ENCODE data around the gene AKT1. TPM values are rescaled to one million over a fixed set of nuclear protein-coding genes. Genes with fewer than 3 reads are reported as not detected.

Gene AKT1
- total and polyA plus RNA-seq, 7 donors, result 86.2 to 180 (median 116) TPM

GRCh38 chr14:104801520-104802393 is 6.2 kb upstream of the AKT1 start:
- Histone ChIP-seq H3K36me3 (no peaks in the 10 kb centered on the region), H3K27me3 (no peaks in the 10 kb centered on the region), H3K4me1 (peaks cover 0 to 62% (median 43%) of the 10 kb centered on the region in 4 donors), H3K9me3 (no peaks in the 10 kb centered on the region), H3K4me3 (peak overlapping the region; percentile 53 to 69 (median 64)), H3K27ac (peak overlapping the region; percentile 87 to 100 (median 98))
- TF ChIP-seq POLR2A (IDR thresholded peaks at IDR 0.05) (no peak), EP300 (IDR thresholded peaks at IDR 0.05) (no peak), POLR2AphosphoS5 (IDR thresholded peaks at IDR 0.05) (no peak), CTCF (IDR thresholded peaks at IDR 0.05) (no peak)
- WGBS, 2 donors, result 73 to 82% methylated on average over 45 of the region's 45 CpGs
- DNase-seq, result no peak
- intact Hi-C loops (cut with DNase I), result no loop called here

- TF ChIP-seq CTCF (IDR thresholded peaks at IDR 0.05) (no peak), POLR2A (IDR thresholded peaks at IDR 0.05) (no peak), POLR2AphosphoS5 (IDR thresholded peaks at IDR 0.05) (peak in 3 of 4 donors; percentile 38 to 45 (median 38)), EP300 (IDR thresholded peaks at IDR 0.05) (no peak)
- intact Hi-C loops (cut with DNase I), result no loop called here
- peak within 1 kb of the TSS; percentile 53 to 69 (median 64) for H3K4me3 ChIP-seq
- no peaks in the 10 kb centered on the region for H3K36me3 ChIP-seq
- H3K9me3 ChIP-seq, result no peaks in the 10 kb centered on the region
- peak within 1 kb of the TSS; percentile 97 to 100 (median 98) for H3K27ac ChIP-seq
- DNase-seq, result peak; percentile 85
- H3K27me3 ChIP-seq, result no peaks in the 10 kb centered on the region
- 1 to 2% methylated on average over 105 of the region's 105 CpGs for WGBS, 2 donors
- peaks cover 0 to 65% (median 48%) of the 10 kb centered on the region in 4 donors for H3K4me1 ChIP-seq
These were observed 5.4 kb upstream of the AKT1 start, which contains the start of gene ZBTB42 for GRCh38 chr14:104800771-104801519. Gene ZBTB42 (plus strand): TSS chr14:104801101. CDS start chr14:104801198, 97 bp downstream.

GRCh38 chr14:104800015-104800770 is 4.6 kb upstream of the AKT1 start:
- DNase-seq, result peak; percentile 94
- peak overlapping the region; percentile 43 to 69 (median 56) for H3K4me3 ChIP-seq
- TF ChIP-seq CTCF (IDR thresholded peaks at IDR 0.05) (peak; percentile 24 to 48 (median 42)), EP300 (IDR thresholded peaks at IDR 0.05) (no peak), POLR2A (IDR thresholded peaks at IDR 0.05) (peak; percentile 25 to 56), POLR2AphosphoS5 (IDR thresholded peaks at IDR 0.05) (peak; percentile 76 to 87 (median 81))
- no peaks in the 10 kb centered on the region for H3K27me3 ChIP-seq
- H3K9me3 ChIP-seq, result no peaks in the 10 kb centered on the region
- H3K27ac ChIP-seq, result peak overlapping the region; percentile 97 to 100 (median 98)
- WGBS, 2 donors, result 3% methylated on average over 83 of the region's 83 CpGs
- intact Hi-C loops (cut with DNase I), result no loop called here
- no peaks in the 10 kb centered on the region for H3K36me3 ChIP-seq
- H3K4me1 ChIP-seq, result peaks cover 0 to 59% (median 47%) of the 10 kb centered on the region in 4 donors

GRCh38 chr14:104799244-104800014 is 3.9 kb upstream of the AKT1 start:
- Histone ChIP-seq H3K4me1 (peaks cover 0 to 58% (median 50%) of the 10 kb centered on the region in 4 donors), H3K4me3 (peak overlapping the region; percentile 43 to 69 (median 56))
- DNase-seq, result no peak

More at GRCh38 chr14:104799244-104800014, 3.9 kb upstream of the AKT1 start:
- Histone ChIP-seq H3K27ac (peak overlapping the region; percentile 97 to 100 (median 98)), H3K36me3 (no peaks in the 10 kb centered on the region), H3K27me3 (no peaks in the 10 kb centered on the region), H3K9me3 (no peaks in the 10 kb centered on the region)
- TF ChIP-seq POLR2A (IDR thresholded peaks at IDR 0.05) (no peak), CTCF (IDR thresholded peaks at IDR 0.05) (no peak), EP300 (IDR thresholded peaks at IDR 0.05) (no peak), POLR2AphosphoS5 (IDR thresholded peaks at IDR 0.05) (no peak)
- intact Hi-C loops (cut with DNase I), result no loop called here
- WGBS, 2 donors, result 50 to 58% methylated on average over 21 of the region's 21 CpGs
